Neural progenitor cell (in vitro differentiated cells): ENCODE data around the gene RD3L. TPM values are rescaled to one million over a fixed set of nuclear protein-coding genes. Genes with fewer than 3 reads are reported as not detected.

ENCODE experiments used
- DNase-seq: peaks from one replicate; pipeline ENCODE4 v3.0.0-alpha.2; 2016; ENCODE audit warnings: low spot score
- H2AFZ ChIP-seq: fragments of 200-600 bp; sonication (generic); replicated peaks from 2 replicates; pipeline ENCODE4 v1.6.1; 2016; ENCODE audit warnings: antibody characterized with exemption
- H3F3A ChIP-seq: fragments of 200-600 bp; sonication (generic); 2 replicates; pipeline ENCODE4 v1.6.1; 2016; ENCODE audit warnings: antibody characterized with exemption, low read depth
- H3K27ac ChIP-seq: fragments of 200-600 bp; sonication (generic); 2 replicates; pipeline ENCODE4 v1.5.1; 2016; ENCODE audit warnings: mild to moderate bottlenecking
- H3K27me3 ChIP-seq: fragments of 200-600 bp; sonication (generic); 2 replicates; pipeline ENCODE4 v1.6.1; 2016; ENCODE audit warnings: mild to moderate bottlenecking, moderate library complexity
- H3K36me3 ChIP-seq: fragments of 200-600 bp; sonication (generic); 2 replicates; pipeline ENCODE4 v1.5.1; 2016
- H3K4me1 ChIP-seq: fragments of 200-600 bp; sonication (generic); 2 replicates; pipeline ENCODE4 v1.6.1; 2016; ENCODE audit warnings: mixed run types
- H3K4me2 ChIP-seq: fragments of 200-600 bp; sonication (generic); 2 replicates; pipeline ENCODE4 v1.6.1; 2016
- H3K4me3 ChIP-seq: fragments of 200-600 bp; sonication (generic); 2 replicates; pipeline ENCODE4 v1.5.1; 2016
- H3K79me2 ChIP-seq: fragments of 200-600 bp; sonication (generic); 2 replicates; pipeline ENCODE4 v1.6.1; 2016; ENCODE audit warnings: low read depth
- H3K9ac ChIP-seq: fragments of 200-600 bp; sonication (generic); 2 replicates; pipeline ENCODE4 v1.6.1; 2016
- H3K9me3 ChIP-seq: fragments of 200-600 bp; sonication (generic); 2 replicates; pipeline ENCODE4 v1.5.1; 2016; ENCODE audit warnings: low read depth
- H4K20me1 ChIP-seq: fragments of 200-600 bp; sonication (generic); 2 replicates; pipeline ENCODE4 v1.6.1; 2016; ENCODE audit warnings: low read depth
- H3K27ac Mint-ChIP-seq: 3 replicates; pipeline ENCODE4 v1.8.0; 2021; ENCODE audit warnings: mixed read lengths
- H3K27me3 Mint-ChIP-seq: 2 replicates; pipeline ENCODE4 v1.8.0; 2022; ENCODE audit warnings: low read depth, mild to moderate bottlenecking, inconsistent platforms, moderate library complexity, mixed read lengths; ENCODE audit not compliant: insufficient read depth
- H3K36me3 Mint-ChIP-seq: 3 replicates; pipeline ENCODE4 v1.8.0; 2021; ENCODE audit warnings: mixed read lengths
- H3K4me1 Mint-ChIP-seq: 3 replicates; pipeline ENCODE4 v1.8.0; 2021; ENCODE audit warnings: mixed read lengths
- H3K4me3 Mint-ChIP-seq: 3 replicates; pipeline ENCODE4 v1.8.0; 2021; ENCODE audit warnings: mild to moderate bottlenecking, moderate library complexity, mixed read lengths
- H3K9me3 Mint-ChIP-seq: 3 replicates; pipeline ENCODE4 v1.8.0; 2020; ENCODE audit warnings: mixed read lengths
- EZH2 ChIP-seq: fragments of 200-600 bp; sonication (generic); IDR thresholded peaks from 2 replicates; pipeline ENCODE4 v1.6.1; 2017; ENCODE audit warnings: antibody characterized with exemption, mild to moderate bottlenecking, moderate library complexity
- EZH2phosphoT487 ChIP-seq: fragments of 200-600 bp; sonication (generic); IDR thresholded peaks from 2 replicates; pipeline ENCODE4 v1.6.1; 2017; ENCODE audit warnings: antibody characterized with exemption
- total RNA-seq: library from RNA; depleted of rRNA; stranded (reverse); fragments of >200 nt; gene quantifications from 2 replicates; pipeline ENCODE4 v1.2.3, GENCODE V29; 2015; ENCODE audit warnings: low replicate concordance
- TF ChIP-seq, protein P1 (sequence below): fragments of 200-600 bp; sonication (generic); IDR thresholded peaks from 2 replicates; pipeline ENCODE4 v1.5.1; 2017; ENCODE audit warnings: antibody characterized with exemption, mild to moderate bottlenecking

Gene RD3L
- total RNA-seq, 1 donor from 2014 or later = not detected

DNA sequence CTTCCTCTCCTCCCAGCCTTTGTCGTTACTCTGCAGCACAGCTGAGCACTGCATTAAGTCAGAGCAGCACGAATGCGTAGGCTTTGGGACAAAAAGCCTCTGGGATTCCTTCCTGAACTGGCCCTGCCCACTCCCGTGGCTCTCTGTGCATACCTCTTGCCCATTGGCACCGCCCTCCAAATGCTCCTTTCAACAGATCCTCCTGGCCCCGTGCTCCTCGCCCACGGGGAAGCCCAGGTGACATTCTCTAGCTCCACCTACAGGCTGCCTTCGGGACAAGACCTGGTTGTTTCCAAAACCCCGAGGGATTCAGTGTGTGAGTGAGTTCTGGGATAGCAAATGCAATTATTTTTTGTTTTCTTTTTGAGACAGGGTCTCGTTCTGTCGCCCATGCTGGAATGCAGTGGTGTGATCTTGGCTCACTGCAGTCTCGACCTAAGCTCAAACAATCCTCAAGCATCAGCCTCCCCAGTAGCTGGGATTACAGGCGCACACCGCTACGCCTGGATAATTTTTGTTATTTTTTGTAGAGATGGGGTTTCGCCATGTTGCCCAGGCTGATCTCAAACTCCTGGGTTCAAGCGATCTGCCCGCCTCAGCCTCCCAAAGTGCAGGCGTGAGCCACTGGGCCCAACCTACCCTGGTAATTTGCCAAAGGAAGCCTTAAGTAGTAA is 31.9 kb downstream of the RD3L start:
- peaks cover 12% of the 10 kb centered on the region for H3K4me1 ChIP-seq
- no peak overlapping the region for H3K4me3 ChIP-seq
- no peak overlapping the region for H2AFZ ChIP-seq
- TF ChIP-seq EZH2phosphoT487 = no peak
- TF ChIP-seq, protein P1, sequence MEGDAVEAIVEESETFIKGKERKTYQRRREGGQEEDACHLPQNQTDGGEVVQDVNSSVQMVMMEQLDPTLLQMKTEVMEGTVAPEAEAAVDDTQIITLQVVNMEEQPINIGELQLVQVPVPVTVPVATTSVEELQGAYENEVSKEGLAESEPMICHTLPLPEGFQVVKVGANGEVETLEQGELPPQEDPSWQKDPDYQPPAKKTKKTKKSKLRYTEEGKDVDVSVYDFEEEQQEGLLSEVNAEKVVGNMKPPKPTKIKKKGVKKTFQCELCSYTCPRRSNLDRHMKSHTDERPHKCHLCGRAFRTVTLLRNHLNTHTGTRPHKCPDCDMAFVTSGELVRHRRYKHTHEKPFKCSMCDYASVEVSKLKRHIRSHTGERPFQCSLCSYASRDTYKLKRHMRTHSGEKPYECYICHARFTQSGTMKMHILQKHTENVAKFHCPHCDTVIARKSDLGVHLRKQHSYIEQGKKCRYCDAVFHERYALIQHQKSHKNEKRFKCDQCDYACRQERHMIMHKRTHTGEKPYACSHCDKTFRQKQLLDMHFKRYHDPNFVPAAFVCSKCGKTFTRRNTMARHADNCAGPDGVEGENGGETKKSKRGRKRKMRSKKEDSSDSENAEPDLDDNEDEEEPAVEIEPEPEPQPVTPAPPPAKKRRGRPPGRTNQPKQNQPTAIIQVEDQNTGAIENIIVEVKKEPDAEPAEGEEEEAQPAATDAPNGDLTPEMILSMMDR = peak; percentile 85
- DNase-seq = peak; percentile 95
- no peaks in the 10 kb centered on the region for H3K27me3 ChIP-seq
- Mint-ChIP-seq H3K36me3 (peaks cover 4% of the 10 kb centered on the region), H3K4me3 (no peak overlapping the region), H3K27me3 (peaks cover 2% of the 10 kb centered on the region), H3K4me1 (peaks cover 8% of the 10 kb centered on the region), H3K27ac (peak overlapping the region; percentile 14), H3K9me3 (no peaks in the 10 kb centered on the region)
- peak overlapping the region; percentile 57 for H3K4me2 ChIP-seq
- peaks cover 6% of the 10 kb centered on the region for H3K36me3 ChIP-seq
- peaks cover 21% of the 10 kb centered on the region for H3F3A ChIP-seq
- no peak overlapping the region for H3K27ac ChIP-seq
- no peak overlapping the region for H3K9ac ChIP-seq
- H3K79me2 ChIP-seq = no peaks in the 10 kb centered on the region
- H3K9me3 ChIP-seq = no peaks in the 10 kb centered on the region
- H4K20me1 ChIP-seq = no peaks in the 10 kb centered on the region

DNA sequence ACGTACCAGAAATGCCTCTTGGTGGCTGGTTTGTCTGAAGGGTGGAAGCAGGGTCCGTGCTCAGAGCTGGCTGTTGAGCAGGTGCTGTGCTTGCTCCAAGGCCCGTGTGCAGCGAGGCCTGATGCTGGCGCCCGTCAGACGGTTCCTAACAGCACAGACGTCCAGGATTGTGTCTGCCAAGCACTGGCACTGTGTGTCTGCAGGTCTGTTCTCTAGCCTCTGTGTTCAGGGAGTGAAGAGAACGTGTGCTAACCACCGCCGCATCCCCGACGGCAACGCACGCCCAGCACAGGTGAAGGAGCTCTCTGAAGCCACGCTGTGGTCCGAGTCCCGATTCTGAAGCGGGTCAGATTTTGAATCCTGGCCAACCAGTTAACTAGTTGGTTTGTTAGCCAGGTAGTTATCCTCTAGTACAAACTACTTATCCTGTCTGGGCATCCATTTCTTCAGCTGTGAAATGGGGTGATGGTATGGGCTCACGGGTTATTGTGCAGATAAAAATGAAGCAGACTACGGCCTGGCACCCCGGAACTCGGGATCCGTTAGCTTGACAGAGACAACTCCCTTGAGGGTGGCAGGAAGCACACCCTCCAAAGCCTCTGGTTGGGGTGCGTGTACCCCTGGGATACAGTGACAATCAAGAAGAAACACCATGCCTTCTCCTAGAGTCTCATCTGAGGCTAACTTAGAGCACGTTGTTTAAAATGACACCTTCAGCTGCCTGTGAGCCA is 32.6 kb downstream of the RD3L start:
- H3K4me3 ChIP-seq = no peak overlapping the region
- peaks cover 4% of the 10 kb centered on the region for H3K36me3 Mint-ChIP-seq
- H3K27ac ChIP-seq = no peak overlapping the region
- peak overlapping the region; percentile 14 for H3K27ac Mint-ChIP-seq
- TF ChIP-seq, protein P1 = no peak
- TF ChIP-seq EZH2 (no peak), EZH2phosphoT487 (no peak)
- H3K9ac ChIP-seq = no peak overlapping the region
- peaks cover 12% of the 10 kb centered on the region for H3K4me1 ChIP-seq
- no peak for DNase-seq
- H3K27me3 Mint-ChIP-seq = peaks cover 2% of the 10 kb centered on the region
- H4K20me1 ChIP-seq = no peaks in the 10 kb centered on the region
- H3K4me2 ChIP-seq = peak overlapping the region; percentile 57
- no peak overlapping the region for H3K4me3 Mint-ChIP-seq
- no peak overlapping the region for H2AFZ ChIP-seq
- H3F3A ChIP-seq = peaks cover 21% of the 10 kb centered on the region
- H3K79me2 ChIP-seq = no peaks in the 10 kb centered on the region
- no peaks in the 10 kb centered on the region for H3K9me3 Mint-ChIP-seq
- H3K27me3 ChIP-seq = no peaks in the 10 kb centered on the region
- peaks cover 6% of the 10 kb centered on the region for H3K36me3 ChIP-seq
- peaks cover 8% of the 10 kb centered on the region for H3K4me1 Mint-ChIP-seq
- no peaks in the 10 kb centered on the region for H3K9me3 ChIP-seq

- TF ChIP-seq, protein P1 = no peak
- TF ChIP-seq EZH2 (no peak), EZH2phosphoT487 (no peak)
- Histone ChIP-seq H3K9me3 (no peaks in the 10 kb centered on the region), H2AFZ (no peak overlapping the region), H3K27ac (no peak overlapping the region), H3K4me1 (peaks cover 12% of the 10 kb centered on the region), H3K9ac (no peak overlapping the region), H3K4me3 (no peak overlapping the region), H4K20me1 (no peaks in the 10 kb centered on the region), H3F3A (peaks cover 21% of the 10 kb centered on the region), H3K4me2 (no peak overlapping the region), H3K27me3 (no peaks in the 10 kb centered on the region), H3K36me3 (no peaks in the 10 kb centered on the region), H3K79me2 (no peaks in the 10 kb centered on the region)
- Mint-ChIP-seq H3K36me3 (peaks cover under 1% of the 10 kb centered on the region), H3K4me3 (no peak overlapping the region), H3K27ac (no peak overlapping the region), H3K27me3 (peaks cover 2% of the 10 kb centered on the region), H3K9me3 (no peaks in the 10 kb centered on the region), H3K4me1 (peaks cover 8% of the 10 kb centered on the region)
- no peak for DNase-seq
These were observed 33.7 kb downstream of the RD3L start for GRCh38 chr14:103908580-103908979.
